BE2C (cell line): ENCODE measurements around the gene SYNGR2.

Experiments
- DNase-seq: peaks from one replicate; pipeline ENCODE4 v3.0.0-alpha.2; 2020
- H3K27me3 ChIP-seq: fragments of 250-450 bp; sonication (Bioruptor Pico); 2 replicates; pipeline ENCODE4 v1.5.1; 2020; ENCODE audit warnings: mild to moderate bottlenecking
- H3K36me3 ChIP-seq: fragments of 250-450 bp; sonication (Bioruptor Pico); 2 replicates; pipeline ENCODE4 v1.5.1; 2020; ENCODE audit warnings: mild to moderate bottlenecking
- H3K4me1 ChIP-seq: fragments of 250-450 bp; sonication (Bioruptor Pico); 2 replicates; pipeline ENCODE4 v1.5.1; 2020
- H3K4me3 ChIP-seq: 2 replicates; pipeline ENCODE4 v1.5.1; 2011; ENCODE audit warnings: low read depth, low read length
- H3K9me3 ChIP-seq: fragments of 250-450 bp; sonication (Bioruptor Pico); 2 replicates; pipeline ENCODE4 v1.5.1; 2020
- TF ChIP-seq, protein P1 (sequence below): IDR thresholded peaks from 2 replicates; pipeline ENCODE4 v1.5.1; 2012; ENCODE audit warnings: mild to moderate bottlenecking, low read depth, low read length

SYNGR2 gene

DNA sequence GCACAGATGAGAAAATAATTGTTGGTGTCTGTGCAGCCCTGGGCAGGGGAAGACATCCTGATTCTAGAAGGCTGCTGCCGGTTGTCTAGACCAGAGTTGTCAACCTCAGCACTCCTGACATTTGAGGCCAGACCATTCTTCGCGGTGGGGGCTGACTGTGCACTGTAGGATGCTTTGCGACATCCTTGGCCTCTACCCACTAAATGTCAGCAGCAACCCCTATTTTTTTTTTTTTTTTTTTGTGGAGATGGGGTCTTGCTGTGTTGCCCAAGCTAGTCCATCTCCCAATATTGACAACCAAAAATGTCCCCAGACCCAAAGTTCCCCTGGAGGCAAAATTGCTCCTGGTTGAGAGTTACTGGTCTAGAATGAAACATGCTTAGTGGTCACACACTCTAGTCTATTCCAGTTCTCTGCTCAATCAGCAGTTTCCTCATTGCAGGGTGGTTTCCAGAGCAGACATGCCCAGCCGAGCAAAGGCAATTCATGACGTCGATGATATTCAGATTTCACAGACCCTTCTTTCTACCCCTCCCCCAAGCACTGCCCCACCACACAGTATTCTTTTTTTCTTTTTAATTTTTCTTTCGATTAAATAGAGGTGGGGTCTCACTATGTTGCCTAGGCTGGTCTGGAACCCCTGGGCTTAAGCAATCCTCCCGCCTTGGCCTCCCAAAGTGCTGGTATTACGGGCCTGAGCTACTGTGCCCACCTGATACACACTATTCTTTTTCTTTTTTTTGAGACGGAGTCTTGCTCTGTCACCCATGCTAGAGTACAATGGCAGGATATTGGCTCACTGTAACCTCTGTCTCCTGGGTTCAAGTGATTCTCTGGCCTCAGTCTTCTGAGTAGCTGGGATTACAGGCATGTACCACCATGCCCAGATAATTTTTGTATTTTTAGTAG, 13.2 kb upstream of the SYNGR2 start:
- Histone ChIP-seq H3K9me3 (no peaks in the 10 kb centered on the region), H3K36me3 (no peaks in the 10 kb centered on the region), H3K4me3 (no peak overlapping the region), H3K27me3 (no peaks in the 10 kb centered on the region), H3K4me1 (no peaks in the 10 kb centered on the region)
- TF ChIP-seq, protein P1, sequence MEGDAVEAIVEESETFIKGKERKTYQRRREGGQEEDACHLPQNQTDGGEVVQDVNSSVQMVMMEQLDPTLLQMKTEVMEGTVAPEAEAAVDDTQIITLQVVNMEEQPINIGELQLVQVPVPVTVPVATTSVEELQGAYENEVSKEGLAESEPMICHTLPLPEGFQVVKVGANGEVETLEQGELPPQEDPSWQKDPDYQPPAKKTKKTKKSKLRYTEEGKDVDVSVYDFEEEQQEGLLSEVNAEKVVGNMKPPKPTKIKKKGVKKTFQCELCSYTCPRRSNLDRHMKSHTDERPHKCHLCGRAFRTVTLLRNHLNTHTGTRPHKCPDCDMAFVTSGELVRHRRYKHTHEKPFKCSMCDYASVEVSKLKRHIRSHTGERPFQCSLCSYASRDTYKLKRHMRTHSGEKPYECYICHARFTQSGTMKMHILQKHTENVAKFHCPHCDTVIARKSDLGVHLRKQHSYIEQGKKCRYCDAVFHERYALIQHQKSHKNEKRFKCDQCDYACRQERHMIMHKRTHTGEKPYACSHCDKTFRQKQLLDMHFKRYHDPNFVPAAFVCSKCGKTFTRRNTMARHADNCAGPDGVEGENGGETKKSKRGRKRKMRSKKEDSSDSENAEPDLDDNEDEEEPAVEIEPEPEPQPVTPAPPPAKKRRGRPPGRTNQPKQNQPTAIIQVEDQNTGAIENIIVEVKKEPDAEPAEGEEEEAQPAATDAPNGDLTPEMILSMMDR, result no peak
- no peak for DNase-seq

DNA sequence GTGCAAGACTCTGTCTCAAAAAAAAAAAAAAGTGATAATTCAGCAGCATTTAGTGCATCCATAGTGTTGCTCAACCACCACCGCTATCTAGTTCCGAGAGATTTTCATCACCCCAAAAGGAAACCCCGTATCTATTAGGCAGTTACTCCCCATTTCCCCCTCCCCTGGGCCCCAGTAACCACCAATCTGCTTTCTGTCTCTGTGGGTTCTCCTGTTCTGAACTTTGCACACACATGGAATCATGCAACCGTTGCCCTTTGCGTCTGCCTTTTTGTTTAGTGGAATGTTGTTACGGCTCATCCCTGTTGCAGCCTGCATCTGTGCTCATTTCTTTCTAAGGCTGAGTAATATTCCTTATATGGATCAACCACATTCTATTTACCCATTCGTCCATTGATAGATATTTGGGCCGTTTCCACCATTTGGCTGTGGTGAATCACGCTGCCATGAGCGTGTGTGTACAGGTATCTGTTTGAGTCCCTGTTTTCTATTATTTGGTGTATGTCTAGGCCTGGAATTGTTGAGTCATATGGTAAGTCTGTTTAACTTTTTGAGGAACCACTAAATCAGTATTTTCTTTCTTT, 8.7 kb upstream of the SYNGR2 start:
- no peak for DNase-seq
- Histone ChIP-seq H3K27me3 (no peaks in the 10 kb centered on the region), H3K4me1 (no peaks in the 10 kb centered on the region), H3K36me3 (no peaks in the 10 kb centered on the region), H3K4me3 (no peak overlapping the region), H3K9me3 (no peaks in the 10 kb centered on the region)
- TF ChIP-seq, protein P1, result no peak

DNA sequence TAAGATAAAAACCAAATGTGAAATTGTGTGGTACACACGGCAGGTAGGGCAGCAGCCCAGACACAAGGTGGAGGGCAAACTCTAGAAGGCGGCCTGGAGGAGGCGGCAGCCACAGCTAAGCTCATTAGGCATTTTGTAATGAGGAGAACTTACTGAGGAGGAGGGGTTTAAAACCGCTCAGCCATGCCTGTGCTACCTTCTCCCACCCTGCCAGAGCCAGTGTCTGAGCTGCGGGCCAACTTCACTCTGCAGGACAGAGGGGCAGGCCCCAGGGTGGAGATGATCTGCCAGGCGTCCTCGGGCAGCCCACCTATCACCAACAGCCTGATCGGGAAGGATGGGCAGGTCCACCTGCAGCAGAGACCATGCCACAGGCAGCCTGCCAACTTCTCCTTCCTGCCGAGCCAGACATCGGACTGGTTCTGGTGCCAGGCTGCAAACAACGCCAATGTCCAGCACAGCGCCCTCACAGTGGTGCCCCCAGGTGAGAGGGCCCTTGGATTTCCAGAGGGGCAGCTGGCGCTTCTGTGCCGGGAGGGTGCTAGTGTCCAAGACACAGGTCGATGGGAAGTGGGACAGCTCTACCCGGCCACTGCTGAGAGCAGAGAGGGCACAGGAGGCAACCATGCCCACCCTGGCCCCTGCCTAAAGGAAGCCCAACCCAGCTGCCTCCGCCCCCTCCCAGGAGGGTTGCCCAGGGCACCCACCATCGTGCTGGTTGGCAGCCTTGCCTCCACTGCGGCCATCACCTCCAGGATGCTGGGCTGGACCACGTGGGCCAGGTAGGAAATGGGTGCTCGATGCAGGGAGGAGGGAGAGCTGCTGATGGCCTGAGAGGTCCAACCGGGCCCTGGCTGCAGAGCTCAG, 4.3 kb upstream of the SYNGR2 start:
- no peak for DNase-seq
- no peaks in the 10 kb centered on the region for H3K27me3 ChIP-seq
- TF ChIP-seq, protein P1, result no peak
- H3K4me1 ChIP-seq, result no peaks in the 10 kb centered on the region
- H3K36me3 ChIP-seq, result no peaks in the 10 kb centered on the region
- no peaks in the 10 kb centered on the region for H3K9me3 ChIP-seq
- H3K4me3 ChIP-seq, result no peak overlapping the region

DNA sequence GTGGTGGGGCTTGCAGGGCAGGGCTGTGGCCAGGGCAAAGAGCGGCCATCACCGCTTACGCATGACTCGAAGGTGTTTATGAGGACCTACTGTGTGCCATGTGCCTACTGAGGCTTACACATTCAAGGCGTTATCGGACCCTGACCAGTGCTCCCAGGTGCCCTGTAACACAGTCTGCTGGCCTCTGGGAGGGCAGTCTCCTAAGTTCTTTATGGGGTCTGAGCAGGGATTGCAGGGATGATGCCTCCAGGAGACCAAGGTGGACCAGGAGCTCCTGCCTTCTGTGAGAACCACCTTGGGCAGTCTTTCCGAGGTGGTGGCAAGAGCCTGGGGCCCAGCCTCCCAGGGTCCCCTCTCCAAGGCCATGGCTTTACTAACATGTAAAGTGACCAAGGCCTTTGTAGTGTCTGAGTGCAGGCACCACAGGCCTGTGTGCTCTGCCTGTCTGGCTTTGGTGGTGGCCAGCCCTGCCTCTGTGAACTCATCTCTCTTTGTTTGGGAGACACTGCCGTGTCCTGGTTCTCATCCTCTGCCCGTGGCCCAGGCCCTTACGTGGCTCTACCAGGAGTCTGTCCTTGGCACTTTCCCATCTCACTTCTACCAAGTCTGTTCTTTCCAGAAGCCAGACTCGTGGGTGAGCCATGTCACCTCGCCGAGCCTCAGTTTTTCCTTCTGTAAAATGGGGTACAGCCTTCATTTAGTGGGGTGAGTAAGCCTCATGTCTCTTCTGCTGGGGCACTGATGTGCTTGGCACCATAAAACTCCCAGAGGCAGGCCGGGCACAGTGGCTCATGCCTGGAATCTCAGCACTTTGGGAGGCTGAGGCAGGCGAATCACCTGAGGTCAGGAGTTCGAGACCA, 3.4 kb upstream of the SYNGR2 start:
- DNase-seq, result no peak
- Histone ChIP-seq H3K36me3 (no peaks in the 10 kb centered on the region), H3K4me3 (no peak overlapping the region), H3K9me3 (no peaks in the 10 kb centered on the region), H3K4me1 (no peaks in the 10 kb centered on the region), H3K27me3 (no peaks in the 10 kb centered on the region)
- TF ChIP-seq, protein P1, result no peak

DNA sequence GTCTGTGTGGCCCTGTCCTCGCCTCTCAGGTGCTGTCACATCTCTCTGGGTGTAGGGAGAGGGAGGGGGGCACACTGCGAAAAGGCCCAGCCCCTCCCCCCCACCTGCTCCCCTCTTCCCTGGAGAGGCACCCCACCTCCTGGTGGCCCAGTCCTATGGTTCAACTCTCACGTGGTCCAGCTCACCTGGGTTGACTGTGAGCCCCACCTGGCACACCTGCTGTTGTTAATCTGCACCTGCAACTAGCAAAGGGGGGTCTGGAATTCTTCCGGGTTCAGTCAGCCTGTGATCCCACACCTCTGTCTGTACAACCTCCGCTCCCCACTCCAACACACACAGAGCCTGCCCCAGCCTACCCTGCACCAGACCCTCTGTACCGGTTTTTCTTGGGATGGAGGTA, 2.0 kb upstream of the SYNGR2 start:
- Histone ChIP-seq H3K4me1 (no peaks in the 10 kb centered on the region), H3K4me3 (no peak overlapping the region), H3K9me3 (no peaks in the 10 kb centered on the region), H3K27me3 (no peaks in the 10 kb centered on the region), H3K36me3 (no peaks in the 10 kb centered on the region)
- no peak for DNase-seq
- TF ChIP-seq, protein P1, result no peak
